Endothelial cell of umbilical vein (primary cell): Measurements from ENCODE around the gene OLA1. TPM values are rescaled to one million over a fixed set of nuclear protein-coding genes. Genes with fewer than 3 reads are reported as not detected.

ENCODE experiments used
- BruUV-seq: library from RNA; stranded (reverse); fragments of 400-500 nt; replicated peaks from 2 replicates; lab custom pipeline; 2021; lab: Mats Ljungman, UMichigan
- CTCF ChIA-PET: fragments of 300-600, 350-600 bp; sonication (Branson Sonifier 250); formaldehyde crosslinking; loops from one replicate; lab custom pipeline; 2021; ENCODE audit warnings: antibody characterized with exemption, inconsistent platforms; lab: Charles Lee
- POLR2A ChIA-PET: fragments of 300-600, 350-600 bp; sonication (Branson Sonifier 250); formaldehyde crosslinking; loops from one replicate; lab custom pipeline; 2021; ENCODE audit warnings: antibody characterized with exemption, inconsistent platforms; lab: Charles Lee
- DNase-seq: peaks from one replicate; pipeline ENCODE4 v3.0.0-alpha.2; 2011; ENCODE audit warnings: low read depth, low spot score
- FAIRE-seq: peaks from 2 replicates; lab custom pipeline; 2011; peaks lifted over from hg19 to GRCh38; lab: Jason Lieb, UNC
- H2AFZ ChIP-seq: 2 replicates; pipeline ENCODE4 v1.6.0; 2012; ENCODE audit warnings: low read depth, low read length, control low read depth, inconsistent platforms
- H3K27ac ChIP-seq: 2 replicates; pipeline ENCODE4 v1.5.1; 2011; ENCODE audit warnings: low read depth, mild to moderate bottlenecking, control low read depth, low read length, moderate library complexity; ENCODE audit not compliant: insufficient read depth
- H3K27me3 ChIP-seq, 2 experiments: 2 replicates each; pipeline versions ENCODE4 v1.6.0 to v1.6.1; 2011; ENCODE audit warnings: low read length in 2 of 2, mixed read lengths in 1 of 2; ENCODE audit not compliant: control insufficient read depth in 2 of 2, insufficient read depth in 2 of 2
- H3K36me3 ChIP-seq, 2 experiments: 2 replicates in 1 of 2; 3 replicates in 1 of 2; pipeline ENCODE4 v1.5.1; 2011; ENCODE audit warnings: low read length in 2 of 2, mild to moderate bottlenecking in 1 of 2, moderate library complexity in 1 of 2; ENCODE audit not compliant: control insufficient read depth in 2 of 2, insufficient read depth in 2 of 2; ENCODE audit errors: extremely low read depth in 1 of 2
- H3K4me1 ChIP-seq: 3 replicates; pipeline ENCODE4 v1.5.1; 2011; ENCODE audit warnings: mild to moderate bottlenecking, low read length; ENCODE audit not compliant: control insufficient read depth, insufficient read depth; ENCODE audit errors: extremely low read depth
- H3K4me2 ChIP-seq: 2 replicates; pipeline ENCODE4 v1.6.1; 2011; ENCODE audit warnings: low read length, control low read depth, mixed read lengths; ENCODE audit not compliant: insufficient read depth
- H3K4me3 ChIP-seq, 3 experiments: fragments of 200-600 bp in 1 of 3; sonication (generic), shearing (Covaris generic) in 1 of 3; replicated peaks in 1 of 3; 2 replicates each; pipeline ENCODE4 v1.5.1; 2011 to 2016; ENCODE audit warnings: control low read depth in 3 of 3, low read length in 3 of 3, mild to moderate bottlenecking in 2 of 3, inconsistent platforms in 1 of 3, low read depth in 1 of 3, moderate library complexity in 1 of 3; ENCODE audit not compliant: insufficient read depth in 1 of 3
- H3K79me2 ChIP-seq: 2 replicates; pipeline ENCODE4 v1.6.0; 2012; ENCODE audit warnings: low read length, inconsistent platforms; ENCODE audit not compliant: control insufficient read depth, insufficient read depth
- H3K9ac ChIP-seq: replicated peaks from 2 replicates; pipeline ENCODE3; 2011; ENCODE audit warnings: low read length, control low read depth; ENCODE audit not compliant: insufficient read depth; ENCODE audit errors: extremely low read depth
- H3K9me1 ChIP-seq: replicated peaks from 3 replicates; pipeline ENCODE4 v1.6.0; 2011; ENCODE audit warnings: mild to moderate bottlenecking, low read length; ENCODE audit not compliant: control insufficient read depth, insufficient read depth; ENCODE audit errors: extremely low read depth
- H3K9me3 ChIP-seq: replicated peaks from 2 replicates; pipeline ENCODE4 v1.5.1; 2012; ENCODE audit warnings: low read length, inconsistent platforms; ENCODE audit not compliant: control insufficient read depth, insufficient read depth
- H4K20me1 ChIP-seq: replicated peaks from 2 replicates; pipeline ENCODE3; 2011; ENCODE audit warnings: mild to moderate bottlenecking, low read length; ENCODE audit not compliant: control insufficient read depth, insufficient read depth; ENCODE audit errors: extremely low read depth
- CTCF ChIP-seq, 2 donors: IDR thresholded peaks; 1 replicate in 1 of 2; 2 replicates in 1 of 2; pipeline ENCODE4 v1.5.1; 2011; ENCODE audit warnings: low read length in 2 of 2, mild to moderate bottlenecking in 2 of 2, moderate library complexity in 2 of 2, control low read depth in 1 of 2, inconsistent platforms in 1 of 2, low read depth in 1 of 2; ENCODE audit not compliant: insufficient read depth in 1 of 2; ENCODE audit errors: extremely low read depth in 1 of 2
- EZH2 ChIP-seq: IDR thresholded peaks from 2 replicates; pipeline ENCODE4 v1.6.1; 2012; ENCODE audit warnings: borderline replicate concordance, low read depth, mild to moderate bottlenecking, moderate library complexity, low read length, inconsistent platforms; ENCODE audit not compliant: severe bottlenecking
- FOS ChIP-seq: IDR thresholded peaks from 2 replicates; pipeline ENCODE4 v1.6.1; 2011; ENCODE audit warnings: mild to moderate bottlenecking, low read length, moderate library complexity, borderline replicate concordance; ENCODE audit not compliant: insufficient read depth
- GATA2 ChIP-seq: IDR thresholded peaks from 2 replicates; pipeline ENCODE4 v1.7.0; 2011; ENCODE audit warnings: low read depth, mild to moderate bottlenecking, moderate library complexity, mixed read lengths, low read length; ENCODE audit not compliant: insufficient read length, insufficient read depth
- JUN ChIP-seq: IDR thresholded peaks from 2 replicates; pipeline ENCODE4 v1.6.1; 2011; ENCODE audit warnings: borderline replicate concordance, low read depth; ENCODE audit not compliant: insufficient read length, insufficient read depth
- MAX ChIP-seq: IDR thresholded peaks from 2 replicates; pipeline ENCODE4 v1.6.1; 2011; ENCODE audit not compliant: insufficient read depth, insufficient read length
- MYC ChIP-seq: IDR thresholded peaks from one replicate; pipeline ENCODE4 v1.6.1; 2011; ENCODE audit warnings: mild to moderate bottlenecking, low read depth, low read length
- POLR2A ChIP-seq: IDR thresholded peaks from 2 replicates; pipeline ENCODE4 v1.6.1; 2012; ENCODE audit warnings: low read depth, mild to moderate bottlenecking, control low read depth, low read length
- POLR2AphosphoS5 ChIP-seq: IDR thresholded peaks from 2 replicates; pipeline ENCODE4 v1.6.1; 2012; ENCODE audit warnings: low read depth, mild to moderate bottlenecking, control low read depth, low read length, moderate library complexity; ENCODE audit not compliant: insufficient read depth
- dilution Hi-C: fragments of 300-500 bp; cut with MboI; formaldehyde crosslinking; loops from one replicate; pipeline ENCODE4 v1.15.0; 2019; ENCODE audit warnings: low sequenced_read_pairs; ENCODE audit not compliant: extremely low pct_ligation_motif_present
- intact Hi-C: fragments of 100-400 bp; cut with micrococcal nuclease; formaldehyde crosslinking; loops from one replicate; pipeline ENCODE4 v1.10.0; 2022
- polyA plus RNA-seq, 4 experiments: library from polyadenylated mRNA; depleted of rRNA in 3 of 4; stranded (reverse) in 3 of 4; unstranded in 1 of 4; fragments of >200 nt; gene quantifications; 2 replicates each; pipeline versions ENCODE4 v1.2.1 to v1.2.3, GENCODE V29; 2011 to 2012; ENCODE audit warnings: missing spikeins in 1 of 4
- total RNA-seq: library from RNA; stranded (reverse); gene quantifications from 2 replicates; pipeline ENCODE4 v1.2.3, GENCODE V29; 2021

The OLA1 gene
- total and polyA plus RNA-seq, 2 donors (not counting 3 experiments of a cell fraction or from before 2014, with no cell fraction given) = 30.6 to 93.9 TPM

GRCh38 chr2:174046172-174046571 is 202.2 kb downstream of the OLA1 start:
- H3K9ac ChIP-seq = no peak overlapping the region
- H4K20me1 ChIP-seq = no peaks in the 10 kb centered on the region
- peaks cover 0 to 2% of the 10 kb centered on the region in 2 experiments for H3K27me3 ChIP-seq
- no peak overlapping the region for H3K27ac ChIP-seq
- DNase-seq = no peak
- no peak for TF ChIP-seq FOS
- no peak for TF ChIP-seq MYC
- no peak for TF ChIP-seq JUN
- no peak for TF ChIP-seq MAX
- no peak for TF ChIP-seq POLR2AphosphoS5
- no peak for TF ChIP-seq EZH2
- TF ChIP-seq CTCF (IDR thresholded peaks at IDR 0.05; ENCODE audit: extremely low read depth in 1 of 2, insufficient read depth in 1 of 2, low read depth in 1 of 2, low read length in 2 of 2) = no peak
- no peak for TF ChIP-seq GATA2
- TF ChIP-seq POLR2A = no peak
- H3K4me3 ChIP-seq = no peak overlapping the region
- POLR2A ChIA-PET = no interaction called here
- dilution Hi-C loops (no loop called here), intact Hi-C loops (no loop called here)
- BruUV-seq = no TSS peak
- no peaks in the 10 kb centered on the region for H3K79me2 ChIP-seq
- H3K4me1 ChIP-seq = no peaks in the 10 kb centered on the region
- no peak overlapping the region for H2AFZ ChIP-seq
- no peaks in the 10 kb centered on the region for H3K9me1 ChIP-seq
- FAIRE-seq = no peak
- no peak overlapping the region for H3K4me2 ChIP-seq
- CTCF ChIA-PET = no interaction called here
- no peaks in the 10 kb centered on the region for H3K36me3 ChIP-seq
- H3K9me3 ChIP-seq = no peaks in the 10 kb centered on the region
